Measurements from ENCODE around the gene NTHL1. TPM values are rescaled to one million over a fixed set of nuclear protein-coding genes. Genes with fewer than 3 reads are reported as not detected.

The NTHL1 gene
- total and polyA plus RNA-seq, 9 of the 15 experiments (the other 6 are each of a cell fraction or from before 2014, with no cell fraction given): 1.1 to 58.8 (median 17.6) TPM

DNA sequence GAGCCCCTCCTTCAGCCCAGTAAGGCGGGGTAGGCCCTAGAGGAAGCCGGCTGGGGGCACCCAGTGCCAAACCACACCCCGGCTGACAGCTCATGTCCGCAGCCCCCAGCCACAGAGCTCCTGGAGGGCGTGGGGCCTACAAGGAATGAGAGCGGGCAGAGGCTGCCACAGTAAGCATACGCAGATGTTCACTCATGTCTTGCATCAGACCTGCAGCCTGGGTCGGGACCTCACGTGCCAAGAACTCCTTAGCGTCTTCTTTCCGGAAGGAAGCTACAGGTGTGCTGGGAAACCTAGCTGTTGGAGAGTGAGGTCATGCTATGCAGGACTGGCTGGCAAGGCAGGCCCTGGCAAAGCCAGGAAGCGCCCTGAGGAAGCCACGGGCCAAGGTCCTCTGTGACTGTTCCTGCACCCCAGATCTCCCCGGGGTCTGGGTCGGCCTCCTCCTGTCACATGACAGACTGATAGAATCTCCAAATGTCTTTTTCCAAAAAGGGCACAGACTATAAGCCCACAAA, 39.6 kb downstream of the NTHL1 start (continued):
- TF ChIP-seq TOE1 (IDR thresholded peaks at IDR 0.05; ENCODE audit: borderline replicate concordance) (peak; percentile 32; the same call in 1 of the 2 replicates), TOE1 (CRISPR knock-in tag; IDR thresholded peaks at IDR 0.05; ENCODE audit: borderline replicate concordance, low read depth) (no peak), OTX1 (CRISPR knock-in tag; IDR thresholded peaks at IDR 0.05) (0 out of 2 replicates have a peak, but pooled peaks have one; percentile 11), NR2C2 (CRISPR knock-in tag; IDR thresholded peaks at IDR 0.05) (no peak), NR2C2 (tag; IDR thresholded peaks at IDR 0.05) (peak; percentile 49; the same call in 1 of the 2 replicates), RBFOX2 (IDR thresholded peaks at IDR 0.05; ENCODE audit: low read depth, low read length) (0 out of 2 replicates have a peak, but pooled peaks have one; percentile 6), HMGN3 (IDR thresholded peaks at IDR 0.05; ENCODE audit: borderline replicate concordance, extremely low read depth, insufficient read length, low read depth, low read length) (peak; percentile 12), HIVEP1 (CRISPR knock-in tag; IDR thresholded peaks at IDR 0.05) (no peak)
- TF ChIP-seq, protein P1, sequence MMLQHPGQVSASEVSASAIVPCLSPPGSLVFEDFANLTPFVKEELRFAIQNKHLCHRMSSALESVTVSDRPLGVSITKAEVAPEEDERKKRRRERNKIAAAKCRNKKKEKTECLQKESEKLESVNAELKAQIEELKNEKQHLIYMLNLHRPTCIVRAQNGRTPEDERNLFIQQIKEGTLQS (IDR thresholded peaks at IDR 0.05): peak; percentile 74
- TF ChIP-seq, protein P1 (CRISPR knock-in tag; conservative IDR thresholded peaks at IDR 0.05): no peak

All from K562 (cell line).